GM18858 (cell line): Measurements from ENCODE around the gene SLC7A7.
"Not testable (repeated sequence)": the region's sequence is repeated elsewhere in the genome, so short reads cannot be mapped to it uniquely, and the experiment has no call there.

Experiments
- ATAC-seq: cut with Tn5 transposase; IDR thresholded peaks from one replicate; pipeline ENCODE4 v1.9.1; 2021; ENCODE audit not compliant: unreplicated experiment

SLC7A7 gene

GRCh38 chr14:22764382-22764781, 50.9 kb downstream of the SLC7A7 start:
- no peak for ATAC-seq

GRCh38 chr14:22761734-22762133, 53.5 kb downstream of the SLC7A7 start:
- ATAC-seq, result no peak

GRCh38 chr14:22757972-22758650, 57.1 kb downstream of the SLC7A7 start:
- ATAC-seq, result not testable (repeated sequence)

- ATAC-seq, result no peak
Measured at GRCh38 chr14:22753586-22753985, 61.6 kb downstream of the SLC7A7 start.

- ATAC-seq, result no peak
Measured at GRCh38 chr14:22752422-22752821, 62.8 kb downstream of the SLC7A7 start.

GRCh38 chr14:22748631-22749068, 66.6 kb downstream of the SLC7A7 start:
- ATAC-seq, result no peak

GRCh38 chr14:22748206-22748605, 67.0 kb downstream of the SLC7A7 start:
- ATAC-seq, result no peak

GRCh38 chr14:22747769-22748168, 67.5 kb downstream of the SLC7A7 start:
- no peak for ATAC-seq

- no peak for ATAC-seq
Measured at GRCh38 chr14:22740020-22740419, 75.2 kb downstream of the SLC7A7 start.

- ATAC-seq, result no peak
Measured at GRCh38 chr14:22739423-22739822, 75.8 kb downstream of the SLC7A7 start.

GRCh38 chr14:22737052-22737451, 78.2 kb downstream of the SLC7A7 start:
- peak; percentile 65 for ATAC-seq

- ATAC-seq, result not testable (repeated sequence)
Measured at GRCh38 chr14:22736384-22736783, 78.9 kb downstream of the SLC7A7 start.

GRCh38 chr14:22735096-22735495, 80.1 kb downstream of the SLC7A7 start:
- ATAC-seq, result no peak

GRCh38 chr14:22733829-22734228, 81.4 kb downstream of the SLC7A7 start:
- no peak for ATAC-seq

- not testable (repeated sequence) for ATAC-seq
Measured at GRCh38 chr14:22732062-22732461, 83.2 kb downstream of the SLC7A7 start.

- ATAC-seq, result no peak
Measured at GRCh38 chr14:22726012-22726411, 89.2 kb downstream of the SLC7A7 start.

GRCh38 chr14:22725374-22725773, 89.9 kb downstream of the SLC7A7 start:
- ATAC-seq, result not testable (repeated sequence)

GRCh38 chr14:22724847-22725246, 90.4 kb downstream of the SLC7A7 start:
- not testable (repeated sequence) for ATAC-seq

- no peak for ATAC-seq
Measured at GRCh38 chr14:22723815-22724214, 91.4 kb downstream of the SLC7A7 start.
